GM18868 (cell line): ENCODE data around the gene HIRIP3.
A peak's percentile ranks its signal among the peaks of the same experiment; 100 is the strongest.
"Not testable (repeated sequence)": the region's sequence is repeated elsewhere in the genome, so short reads cannot be mapped to it uniquely, and the experiment has no call there.

Experiments used
- ATAC-seq: cut with Tn5 transposase; IDR thresholded peaks from one replicate; pipeline ENCODE4 v1.9.1; 2021; ENCODE audit warnings: mild to moderate bottlenecking, moderate library complexity; ENCODE audit not compliant: unreplicated experiment

The HIRIP3 gene

GRCh38 chr16:29961479-29962343 lies 33.7 kb downstream of the HIRIP3 start, which contains the start of gene TMEM219:
TSS of gene TMEM219 (plus strand) at chr16:29962079. CDS start at chr16:29963144, 1,065 bp downstream.
- ATAC-seq, result peak; percentile 83

GRCh38 chr16:29961127-29961478 lies 34.3 kb downstream of the HIRIP3 start:
- ATAC-seq, result no peak

DNA sequence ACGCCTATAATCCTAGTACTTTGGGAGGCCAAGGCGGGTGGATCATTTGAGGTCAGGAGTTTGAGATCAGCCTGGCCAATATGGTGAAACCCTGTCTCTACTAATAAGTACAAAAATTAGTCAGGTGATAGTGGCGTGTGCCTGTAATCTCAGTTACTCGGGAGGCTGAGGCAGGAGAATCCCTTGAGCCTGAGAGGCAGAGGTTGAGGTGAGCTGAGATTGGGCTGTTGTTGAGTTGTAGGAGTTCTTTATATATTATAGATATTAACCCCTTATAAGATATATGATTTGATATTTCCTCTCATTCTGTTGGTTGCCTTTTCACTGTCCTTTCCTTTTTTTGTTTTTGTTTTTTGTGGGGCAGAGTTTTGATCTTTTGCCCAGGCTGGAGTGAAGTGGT lies 35.6 kb downstream of the HIRIP3 start:
- ATAC-seq, result not testable (repeated sequence)

DNA sequence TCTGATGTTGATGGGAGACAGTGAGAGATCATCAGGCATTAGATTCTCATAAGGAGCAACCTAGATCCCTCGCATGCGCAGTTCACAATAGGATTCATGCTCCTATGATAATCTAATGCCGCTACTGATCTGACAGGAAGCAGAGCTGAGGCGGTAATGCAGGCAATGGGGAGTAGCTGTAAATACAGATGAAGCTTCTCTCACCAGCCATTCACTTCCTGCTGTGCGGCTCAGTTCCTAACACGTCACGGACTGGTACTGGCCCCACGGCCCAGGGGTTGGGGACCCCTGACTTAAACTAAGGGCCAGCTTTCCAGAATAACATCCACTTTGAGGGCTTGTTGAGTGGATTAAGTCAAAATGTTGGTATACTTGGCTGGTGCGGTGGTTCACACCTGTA lies 36.1 kb downstream of the HIRIP3 start:
- no peak for ATAC-seq

GRCh38 chr16:29958756-29959155 lies 36.7 kb downstream of the HIRIP3 start:
- ATAC-seq, result no peak

DNA sequence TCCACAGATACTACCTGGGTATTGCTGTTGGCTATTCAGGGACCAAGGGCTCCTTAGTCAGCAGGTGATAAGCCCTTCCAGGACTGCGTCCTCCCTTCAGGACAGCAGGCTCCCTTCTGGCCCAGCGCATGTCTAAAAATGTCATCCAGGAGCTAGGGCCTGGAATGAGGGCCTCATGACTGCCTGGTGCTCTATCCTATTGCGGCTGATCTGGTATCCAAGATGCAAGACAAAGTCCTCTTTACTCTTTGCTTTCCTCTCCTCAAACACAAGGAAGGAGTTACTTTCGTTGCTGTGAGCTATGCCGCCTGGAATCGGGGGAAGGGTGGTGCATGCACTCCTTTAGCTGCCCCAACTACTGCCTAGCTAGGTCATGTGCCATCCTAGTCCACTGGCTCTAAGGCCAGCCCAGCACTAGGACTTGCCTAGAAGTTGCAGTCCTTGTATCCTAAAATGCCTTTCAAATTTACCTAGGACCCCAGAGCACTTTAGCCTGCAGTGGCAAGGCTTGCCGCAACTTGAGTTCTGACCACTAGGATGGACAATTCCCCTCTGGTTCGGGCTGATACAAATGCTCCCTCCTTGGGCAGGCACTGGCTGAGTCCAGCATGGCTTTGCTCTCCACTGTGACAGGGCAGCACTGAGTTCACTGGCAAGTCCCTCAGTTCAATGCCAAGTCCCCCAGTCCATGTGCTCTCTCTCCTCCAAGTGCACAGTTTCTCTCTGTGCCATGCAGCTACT lies 43.6 kb downstream of the HIRIP3 start:
- no peak for ATAC-seq

DNA sequence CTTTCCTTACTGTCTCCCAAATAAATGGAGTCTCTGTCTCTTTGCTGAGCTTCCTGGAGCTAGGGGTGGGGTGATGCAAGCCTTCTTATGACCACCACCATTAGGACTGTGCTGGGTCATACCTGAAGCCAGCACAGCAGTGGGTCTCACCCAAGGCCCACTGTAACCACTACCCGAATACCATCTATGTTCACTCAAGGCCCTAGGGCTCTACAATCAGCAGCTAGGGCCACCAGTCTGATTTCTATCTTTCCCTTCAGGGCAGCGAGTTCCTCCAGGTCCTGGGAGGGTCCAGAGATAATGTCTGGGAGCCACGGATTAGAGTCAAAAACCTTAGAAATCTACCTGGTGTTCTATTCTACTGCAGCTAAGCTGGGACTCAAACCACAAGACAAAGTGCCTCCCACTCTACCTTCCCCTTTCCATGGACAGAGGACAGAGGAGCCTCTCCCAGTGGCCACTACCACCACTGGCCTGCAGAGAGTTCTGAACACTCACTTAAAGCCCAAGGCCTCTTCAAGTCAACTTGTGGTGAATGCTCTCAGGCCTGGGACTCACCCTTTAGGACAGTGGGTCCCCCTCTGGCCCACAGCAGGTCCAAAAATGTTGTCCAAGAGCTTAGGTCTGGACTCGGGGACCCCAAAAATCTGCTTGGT lies 44.5 kb downstream of the HIRIP3 start:
- ATAC-seq, result no peak

- ATAC-seq, result no peak
Measured at GRCh38 chr16:29947897-29948296, 47.5 kb downstream of the HIRIP3 start.

DNA sequence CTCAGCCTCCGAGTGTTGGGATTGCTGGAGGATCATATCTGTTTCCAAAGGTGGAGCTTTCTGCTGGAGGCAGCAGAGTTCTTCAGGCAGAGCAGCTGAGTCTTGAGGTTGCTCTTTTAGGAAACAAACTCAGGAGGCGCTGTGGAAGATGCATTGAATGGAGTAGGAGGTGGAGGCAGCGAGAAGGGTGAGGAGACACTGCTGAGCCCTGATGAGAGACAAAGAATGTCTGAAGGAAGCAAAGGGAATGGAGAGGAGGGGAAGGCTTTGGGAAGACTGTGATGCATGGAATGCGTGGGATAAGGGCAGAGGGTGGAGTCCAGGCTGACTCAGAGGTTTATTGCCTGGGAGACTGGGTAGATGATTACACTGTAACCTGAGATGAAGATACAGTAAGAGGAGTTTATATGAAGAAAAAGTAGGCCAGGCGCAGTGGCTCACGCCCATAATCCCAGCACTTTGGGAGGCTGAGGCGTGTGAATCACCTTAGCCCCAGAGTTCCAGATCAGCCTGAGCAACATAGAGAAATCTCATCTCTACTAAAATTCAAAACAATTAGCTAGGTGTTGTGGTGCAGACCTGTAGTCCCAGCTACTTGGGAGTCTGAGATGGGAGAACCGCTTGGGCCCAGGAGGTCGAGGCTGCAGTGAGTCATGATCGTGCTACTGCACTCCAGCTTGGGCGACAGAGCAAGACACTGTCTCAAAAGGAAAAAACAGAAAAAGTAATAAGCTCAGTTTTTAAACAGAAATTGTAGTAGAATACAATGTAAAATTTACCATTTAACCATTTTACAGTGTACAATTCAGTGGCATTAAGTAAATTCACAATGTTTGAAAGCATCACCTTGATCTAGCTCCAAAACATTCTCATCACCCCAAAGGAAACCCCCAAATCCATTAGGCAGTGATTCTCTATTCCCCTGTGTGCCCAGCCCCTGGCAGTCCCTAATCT lies 51.3 kb downstream of the HIRIP3 start:
- no peak for ATAC-seq
